NCI-H2196 treated with DMSO at 0.1 percent for 48 hours (cell line): ENCODE results near the gene BLOC1S5.

Experiments
- DNase-seq: peaks from one replicate; lab custom pipeline; 2025; ENCODE audit not compliant: unreplicated experiment; lab: John Stamatoyannopoulos, UW

Gene BLOC1S5, protein sequence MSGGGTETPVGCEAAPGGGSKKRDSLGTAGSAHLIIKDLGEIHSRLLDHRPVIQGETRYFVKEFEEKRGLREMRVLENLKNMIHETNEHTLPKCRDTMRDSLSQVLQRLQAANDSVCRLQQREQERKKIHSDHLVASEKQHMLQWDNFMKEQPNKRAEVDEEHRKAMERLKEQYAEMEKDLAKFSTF

GRCh38 chr6:8063761-8064637 is at the start of gene BLOC1S5:
TSS of gene BLOC1S5 (minus strand) at chr6:8064389. CDS start at chr6:8064376, 13 bp downstream.
- DNase-seq: peak; percentile 93

GRCh38 chr6:8113131-8113654 is 49.0 kb upstream of the BLOC1S5 start:
- DNase-seq: no peak

DNA sequence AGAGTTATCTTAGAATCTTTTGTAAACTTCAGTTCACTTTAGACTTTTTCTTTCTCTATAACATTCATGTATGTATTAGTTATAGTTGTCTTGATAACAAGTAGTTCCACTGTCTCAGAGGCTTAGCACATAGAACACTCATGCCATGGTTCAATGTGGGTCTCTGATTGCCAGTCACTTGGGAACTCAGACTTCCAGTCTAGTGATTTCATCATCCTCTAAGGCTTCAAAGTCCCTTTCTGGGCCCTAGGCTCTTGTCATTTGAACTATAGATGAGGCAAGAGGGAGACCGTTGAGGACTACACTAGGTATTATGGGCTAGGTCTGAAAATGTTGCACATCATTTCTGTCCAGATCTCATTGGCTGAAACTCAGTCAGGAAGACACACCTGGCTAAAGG is 46.5 kb upstream of the BLOC1S5 start:
- DNase-seq: no peak

GRCh38 chr6:8110117-8110721 is 46.0 kb upstream of the BLOC1S5 start:
- no peak for DNase-seq

GRCh38 chr6:8108759-8109539 is 44.8 kb upstream of the BLOC1S5 start:
- DNase-seq: no peak

- DNase-seq: no peak
These were observed 44.0 kb upstream of the BLOC1S5 start for GRCh38 chr6:8108031-8108660.

- no peak for DNase-seq
These were observed 41.6 kb upstream of the BLOC1S5 start for GRCh38 chr6:8105791-8106190.

GRCh38 chr6:8103726-8104125 is 39.5 kb upstream of the BLOC1S5 start:
- DNase-seq: no peak

DNA sequence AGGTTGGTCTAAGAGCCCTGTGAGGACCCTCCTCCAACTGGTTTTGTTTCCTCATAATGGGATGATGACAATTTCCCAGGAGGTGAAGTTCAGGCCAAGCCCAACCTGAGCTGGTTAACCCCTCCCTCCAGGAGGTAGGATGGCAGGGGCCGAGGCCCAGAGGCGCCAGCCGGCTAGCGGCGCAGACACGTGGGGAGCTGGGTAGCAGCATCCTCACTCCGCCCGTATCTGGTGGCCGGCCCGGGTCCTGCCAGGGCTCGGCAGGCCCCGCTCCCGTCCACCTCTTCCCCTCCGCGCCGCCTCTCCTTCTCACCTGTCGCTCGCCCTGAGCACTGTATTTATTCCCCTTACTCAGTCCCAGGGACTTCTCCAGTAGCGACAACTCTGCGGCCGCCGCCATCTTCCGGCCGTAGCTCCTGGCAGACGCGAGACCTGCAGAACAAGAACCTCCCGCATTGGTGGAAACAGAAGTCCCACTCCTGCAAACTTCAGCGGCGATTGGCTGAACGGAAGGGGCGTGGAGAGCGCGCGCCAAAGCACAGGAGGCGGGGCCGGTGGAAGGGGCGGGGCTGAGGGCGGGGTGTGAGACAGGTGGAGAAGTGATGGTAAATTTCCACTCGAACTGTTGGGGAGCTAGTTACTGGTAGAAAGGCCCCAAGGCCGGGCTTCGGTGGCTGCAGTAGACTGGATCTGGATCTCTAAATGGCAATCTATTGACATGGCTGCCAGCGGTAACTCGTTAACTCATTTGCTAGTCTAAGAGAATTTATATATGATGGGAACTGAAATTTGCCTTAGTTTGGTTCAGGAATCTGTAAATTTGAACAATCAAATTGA is 38.2 kb upstream of the BLOC1S5 start, which contains the start of gene EEF1E1:
EEF1E1 (minus strand) TSS at position 427 of the 837 bp plus-strand sequence; CDS start at position 400, 27 bp downstream.
- peak; percentile 95 for DNase-seq

DNA sequence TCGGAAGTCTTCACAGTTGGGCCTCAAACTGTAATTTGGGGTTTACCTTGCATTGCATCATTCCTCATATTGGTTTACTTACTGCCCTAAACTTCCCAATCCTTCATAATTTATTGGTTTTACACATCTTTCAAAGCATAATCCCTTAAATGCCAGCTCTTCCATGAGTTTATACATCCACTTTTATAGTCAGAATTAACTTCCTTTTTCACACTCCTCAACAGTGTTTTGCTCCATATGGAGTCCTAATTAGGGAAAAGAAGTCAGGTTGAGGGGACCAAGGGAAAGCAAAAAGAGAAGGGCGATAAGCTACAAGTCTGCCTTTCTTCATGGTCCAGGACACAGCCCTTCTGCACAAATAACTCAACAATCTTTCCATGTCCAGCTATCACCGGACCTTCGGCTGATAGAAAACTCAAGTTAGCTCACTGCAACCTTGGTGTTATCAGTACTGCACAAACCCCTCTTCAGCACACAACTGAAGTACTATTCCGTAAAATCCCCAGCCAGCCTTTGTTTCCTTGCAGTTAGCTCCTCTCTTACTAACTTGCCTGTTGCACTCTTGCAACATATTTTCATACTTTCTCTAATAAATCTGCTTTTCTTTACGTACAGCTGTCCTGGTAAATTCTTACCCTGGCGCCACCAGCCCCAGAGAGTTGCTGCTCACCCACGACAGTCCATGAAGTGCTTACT is 36.1 kb upstream of the BLOC1S5 start:
- DNase-seq: no peak

GRCh38 chr6:8090650-8091049 is 26.5 kb upstream of the BLOC1S5 start:
- DNase-seq: no peak

DNA sequence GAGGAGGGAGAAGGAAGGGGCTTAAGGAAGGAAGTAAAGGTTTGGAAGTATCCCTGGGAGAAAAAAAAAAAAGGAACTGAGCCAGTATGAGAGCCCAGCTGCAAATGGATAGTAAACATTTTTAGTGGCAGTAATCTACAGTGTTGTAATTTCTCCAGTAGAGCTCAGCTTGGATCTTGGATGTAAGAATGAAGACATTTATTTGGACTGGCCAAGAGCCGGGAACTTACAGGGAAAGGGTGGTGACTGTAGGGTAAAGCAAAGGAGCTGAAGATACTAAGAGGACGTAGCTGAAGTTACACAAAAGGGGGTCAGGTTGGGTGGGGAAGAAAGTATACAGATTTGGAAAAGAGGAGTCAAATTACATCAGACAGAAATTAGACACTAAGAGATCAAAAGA is 24.7 kb upstream of the BLOC1S5 start:
- DNase-seq: no peak

DNA sequence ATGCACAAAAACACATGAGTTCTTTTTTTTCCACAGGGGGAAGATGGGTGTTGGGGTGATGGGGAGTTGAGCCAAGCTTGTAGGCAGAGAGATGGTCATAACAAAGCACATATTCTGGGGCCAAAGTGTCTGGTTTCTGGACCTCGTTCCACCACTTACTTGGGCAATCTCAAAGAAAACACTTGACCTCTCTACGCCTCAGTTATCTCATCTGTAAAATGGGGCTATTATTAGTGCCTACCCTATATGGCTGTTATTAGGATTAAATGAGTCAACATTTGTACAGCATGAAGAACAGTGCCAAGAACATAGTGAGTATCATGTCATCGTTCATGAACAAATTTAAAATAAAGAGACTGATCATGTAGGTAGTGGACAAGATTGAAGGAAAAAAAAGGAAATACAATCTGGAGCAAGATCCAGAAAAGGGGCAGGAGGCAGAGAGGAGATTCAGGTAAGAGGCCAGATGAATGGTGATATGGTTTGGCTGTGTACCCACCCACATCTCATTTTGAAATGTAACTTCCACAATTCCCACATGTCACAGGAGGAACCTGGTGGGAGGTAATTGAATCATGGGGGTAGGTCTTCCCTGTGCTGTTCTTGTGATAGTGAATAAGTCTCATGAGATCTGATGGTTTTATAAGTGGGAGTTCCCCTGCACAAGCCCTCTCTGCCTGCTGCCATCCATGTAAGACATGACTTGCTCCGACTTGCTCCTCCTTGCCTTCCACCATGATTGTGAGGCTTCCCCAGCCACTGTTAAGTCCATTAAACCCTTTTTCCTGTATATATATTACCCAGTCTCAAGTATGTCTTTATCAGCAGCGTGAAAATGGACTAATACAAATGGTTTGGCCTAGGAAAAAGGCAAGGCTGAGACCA is 23.9 kb upstream of the BLOC1S5 start:
- no peak for DNase-seq

DNA sequence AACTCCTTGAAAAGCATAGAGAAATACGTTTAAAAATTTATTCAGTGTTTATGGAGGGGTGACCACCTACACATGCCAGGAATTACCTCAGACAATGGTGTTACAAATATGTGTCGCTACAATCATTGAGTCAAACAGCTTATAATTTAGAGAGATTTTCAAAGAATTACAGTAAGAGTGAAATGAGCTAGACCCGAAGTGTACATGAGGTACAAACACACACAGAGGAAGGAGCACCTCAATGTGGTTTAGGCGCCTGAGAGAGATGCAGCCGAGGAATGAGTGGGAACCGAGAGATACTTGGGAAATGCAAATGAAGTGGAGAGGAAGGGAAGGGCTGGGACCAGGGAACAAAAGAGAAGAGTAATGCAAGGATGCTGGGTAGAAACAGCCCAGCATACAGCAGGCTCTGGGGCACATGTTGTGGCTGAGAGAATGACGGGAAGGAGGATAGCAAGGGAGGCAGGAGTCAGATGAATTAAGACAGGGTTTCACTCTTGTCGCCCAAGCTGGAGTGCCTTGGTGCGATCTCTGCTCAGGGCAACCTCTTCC is 22.6 kb upstream of the BLOC1S5 start:
- DNase-seq: no peak

DNA sequence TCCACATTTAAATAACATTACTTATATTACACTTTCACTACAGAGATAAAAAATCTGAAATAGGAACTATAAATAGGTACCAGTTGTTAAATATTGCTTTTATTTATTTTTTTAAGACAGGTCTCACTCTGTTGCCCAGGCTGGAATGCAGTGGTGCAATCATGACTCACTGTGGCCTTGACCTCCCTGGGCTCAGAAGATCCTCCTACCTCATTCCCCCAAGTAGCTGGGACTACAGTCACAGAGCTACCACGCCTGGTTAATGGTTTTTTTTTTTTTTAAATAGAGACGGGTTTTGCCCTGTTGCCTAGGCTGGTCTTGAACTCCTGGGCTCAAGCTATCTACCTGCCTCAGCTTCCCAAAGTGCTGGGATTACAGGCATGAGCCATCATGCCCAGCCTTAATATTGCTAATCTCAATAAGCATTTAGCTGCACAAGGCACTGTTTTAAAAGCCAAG is 20.9 kb upstream of the BLOC1S5 start:
- no peak for DNase-seq

DNA sequence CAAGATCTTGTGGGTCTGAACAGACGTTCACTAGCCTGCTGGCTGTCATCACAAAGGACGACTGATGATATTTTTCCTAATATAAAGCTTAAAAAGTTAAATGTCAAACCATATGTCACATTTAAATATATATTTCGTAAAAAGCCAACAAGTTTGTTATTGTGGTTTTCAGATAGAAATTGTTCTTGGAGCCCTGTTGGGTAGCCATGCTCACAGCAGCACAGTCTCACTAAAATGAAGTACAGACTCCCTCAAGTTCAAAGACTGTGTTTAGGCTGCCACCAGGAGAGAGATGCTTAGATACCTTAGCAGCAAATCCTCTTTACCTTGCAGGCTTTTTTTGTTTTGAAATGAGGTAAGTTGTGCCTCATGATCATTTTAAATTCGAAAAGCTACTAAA is 20.4 kb upstream of the BLOC1S5 start:
- DNase-seq: no peak
